ENCODE results near the gene KRTAP4-8.
"Not testable (repeated sequence)": the region's sequence is repeated elsewhere in the genome, so short reads cannot be mapped to it uniquely, and the experiment has no call there.

KRTAP4-8 gene

GRCh38 chr17:41073676-41074075, 24.3 kb downstream of the KRTAP4-8 start:
- H3K4me3 ChIP-seq (ENCODE audit: low read depth, low read length): no peak overlapping the region
- TF ChIP-seq CTCF (IDR thresholded peaks at IDR 0.05; ENCODE audit: low read depth, low read length): no peak

GRCh38 chr17:41071606-41072360, 26.2 kb downstream of the KRTAP4-8 start:
- no peak overlapping the region for H3K4me3 ChIP-seq (ENCODE audit: low read depth, low read length)
- no peak for TF ChIP-seq CTCF (IDR thresholded peaks at IDR 0.05; ENCODE audit: low read depth, low read length)

GRCh38 chr17:41069031-41069430, 28.9 kb downstream of the KRTAP4-8 start:
- TF ChIP-seq CTCF (IDR thresholded peaks at IDR 0.05; ENCODE audit: low read depth, low read length): no peak
- H3K4me3 ChIP-seq (ENCODE audit: low read depth, low read length): no peak overlapping the region

GRCh38 chr17:41067281-41067680, 30.7 kb downstream of the KRTAP4-8 start:
- no peak overlapping the region for H3K4me3 ChIP-seq (ENCODE audit: low read depth, low read length)
- no peak for TF ChIP-seq CTCF (IDR thresholded peaks at IDR 0.05; ENCODE audit: low read depth, low read length)

GRCh38 chr17:41065829-41066624, 31.9 kb downstream of the KRTAP4-8 start, which contains the start of gene KRTAP2-4:
TSS of gene KRTAP2-4 (minus strand) at chr17:41065879. CDS start at chr17:41065845, 34 bp downstream.
- TF ChIP-seq CTCF (IDR thresholded peaks at IDR 0.05; ENCODE audit: low read depth, low read length): no peak
- H3K4me3 ChIP-seq (ENCODE audit: low read depth, low read length): no peak within 1 kb of the TSS

- H3K4me3 ChIP-seq (ENCODE audit: low read depth, low read length): not testable (repeated sequence)
Observed at GRCh38 chr17:41065016-41065689, 32.8 kb downstream of the KRTAP4-8 start.

GRCh38 chr17:41064301-41064700, 33.6 kb downstream of the KRTAP4-8 start:
- H3K4me3 ChIP-seq (ENCODE audit: low read depth, low read length): no peak overlapping the region
- TF ChIP-seq CTCF (IDR thresholded peaks at IDR 0.05; ENCODE audit: low read depth, low read length): no peak
